HCT116 (cell line): ENCODE results near the gene ABHD2. TPM values are rescaled to one million over a fixed set of nuclear protein-coding genes. Genes with fewer than 3 reads are reported as not detected.

Experiments
- ATAC-seq: fragments of 200-7000 bp; cut with Tn5 transposase; 2 replicates; pipeline ENCODE4 v1.9.1; 2020; ENCODE audit warnings: mild to moderate bottlenecking, moderate library complexity
- BruUV-seq: library from RNA; stranded (reverse); fragments of 400-500 nt; replicated peaks from 2 replicates; lab custom pipeline; 2021; lab: Mats Ljungman, UMichigan
- CTCF ChIA-PET: fragments of 300-600 bp; sonication (Branson Sonifier 250); formaldehyde crosslinking; loops from one replicate; lab custom pipeline; 2021; ENCODE audit warnings: antibody characterized with exemption; lab: Charles Lee
- POLR2A ChIA-PET: fragments of 300-600, 350-600 bp; sonication (Branson Sonifier 250); formaldehyde crosslinking; loops from one replicate; lab custom pipeline; 2021; ENCODE audit warnings: antibody characterized with exemption; lab: Charles Lee
- RAD21 ChIA-PET, 2 experiments: fragments of 300-600 bp; sonication (Branson Sonifier 250); formaldehyde crosslinking; loops; one replicate each; lab custom pipeline; 2023; ENCODE audit warnings: low total read pairs in 2 of 2; ENCODE audit not compliant: uncharacterized antibody in 2 of 2, unreplicated experiment in 2 of 2, low non-redundant PET in 1 of 2; lab: Charles Lee
- DNase-seq: peaks from one replicate; pipeline ENCODE4 v3.0.0-alpha.2; 2010; ENCODE audit warnings: low read depth, low spot score
- H2AFZ ChIP-seq: fragments of 200-600 bp; shearing (Covaris generic), sonication (generic); 2 replicates; pipeline ENCODE4 v1.6.1; 2017; ENCODE audit warnings: low read depth, mixed run types, mixed read lengths, antibody characterized with exemption, low read length; ENCODE audit not compliant: poor library complexity, severe bottlenecking
- H3K27ac ChIP-seq: 2 replicates; pipeline ENCODE4 v1.5.1; 2012; ENCODE audit warnings: low read depth, low read length
- H3K27me3 ChIP-seq: fragments of 200-600 bp; sonication (generic); 2 replicates; pipeline ENCODE4 v1.6.1; 2016; ENCODE audit warnings: mixed run types, low read length, mixed read lengths; ENCODE audit not compliant: insufficient read depth
- H3K36me3 ChIP-seq, 2 experiments: fragments of 200-500 bp in 1 of 2; fragments of 200-600 bp in 1 of 2; sonication (Bioruptor generic) in 1 of 2; sonication (generic) in 1 of 2; 2 replicates each; pipeline versions ENCODE4 v1.5.1 to v1.6.1; 2014 to 2016; ENCODE audit warnings: low read length in 2 of 2, inconsistent platforms in 1 of 2, mixed read lengths in 1 of 2, mixed run types in 1 of 2; ENCODE audit not compliant: insufficient read depth in 2 of 2, control insufficient read depth in 1 of 2
- H3K4me1 ChIP-seq, 2 experiments: fragments of 200-600 bp in 1 of 2; sonication (generic) in 1 of 2; 2 replicates each; pipeline versions ENCODE4 v1.5.1 to v1.6.1; 2012 to 2017; ENCODE audit warnings: low read length in 2 of 2, inconsistent platforms in 1 of 2, mild to moderate bottlenecking in 1 of 2, mixed read lengths in 1 of 2, mixed run types in 1 of 2, moderate library complexity in 1 of 2; ENCODE audit not compliant: insufficient read depth in 2 of 2, control insufficient read depth in 1 of 2
- H3K4me2 ChIP-seq: fragments of 200-600 bp; sonication (generic); 2 replicates; pipeline ENCODE4 v1.6.1; 2017; ENCODE audit warnings: mixed run types, low read length, mixed read lengths
- H3K4me3 ChIP-seq, 2 experiments: fragments of 200-600 bp in 1 of 2; sonication (generic) in 1 of 2; replicated peaks in 1 of 2; 2 replicates each; pipeline ENCODE4 v1.5.1; 2011 to 2016; ENCODE audit warnings: low read length in 2 of 2, control low read depth in 1 of 2, low read depth in 1 of 2, mild to moderate bottlenecking in 1 of 2, mixed read lengths in 1 of 2, mixed run types in 1 of 2
- H3K79me2 ChIP-seq: fragments of 200-600 bp; sonication (generic); 2 replicates; pipeline ENCODE4 v1.6.1; 2017; ENCODE audit warnings: mild to moderate bottlenecking, mixed run types, low read length, moderate library complexity, mixed read lengths; ENCODE audit not compliant: insufficient read depth
- H3K9ac ChIP-seq: fragments of 200-600 bp; sonication (generic); 2 replicates; pipeline ENCODE4 v1.6.1; 2016; ENCODE audit warnings: low read length, mixed read lengths
- H3K9me2 ChIP-seq: fragments of 200-600 bp; sonication (generic), shearing (Covaris generic); 2 replicates; pipeline ENCODE4 v1.6.1; 2017; ENCODE audit warnings: mixed run types, mild to moderate bottlenecking, moderate library complexity; ENCODE audit not compliant: insufficient read depth
- H3K9me3 ChIP-seq, 2 experiments: fragments of 200-500 bp in 1 of 2; fragments of 200-600 bp in 1 of 2; sonication (Bioruptor generic) in 1 of 2; sonication (generic) in 1 of 2; 2 replicates each; pipeline ENCODE4 v1.6.1; 2014 to 2017; ENCODE audit warnings: low read length in 2 of 2, mixed read lengths in 2 of 2, inconsistent platforms in 1 of 2, low read depth in 1 of 2, mild to moderate bottlenecking in 1 of 2, mixed run types in 1 of 2, moderate library complexity in 1 of 2; ENCODE audit not compliant: control insufficient read depth in 1 of 2, insufficient read depth in 1 of 2
- H4K20me1 ChIP-seq: fragments of 200-600 bp; sonication (generic), shearing (Covaris generic); 2 replicates; pipeline ENCODE4 v1.6.1; 2017; ENCODE audit warnings: mixed run types, mild to moderate bottlenecking, moderate library complexity; ENCODE audit not compliant: insufficient read depth
- CBX3 ChIP-seq: IDR thresholded peaks from 2 replicates; pipeline ENCODE4 v1.6.1; 2012; ENCODE audit warnings: low read depth
- CEBPB ChIP-seq: IDR thresholded peaks from 2 replicates; pipeline ENCODE4 v1.6.1; 2012; ENCODE audit warnings: low read depth
- EGR1 ChIP-seq: IDR thresholded peaks from 2 replicates; pipeline ENCODE4 v1.6.1; 2012; ENCODE audit warnings: low read depth
- ELF1 ChIP-seq: IDR thresholded peaks from 2 replicates; pipeline ENCODE4 v1.6.1; 2012; ENCODE audit warnings: low read depth, borderline replicate concordance
- EZH2 ChIP-seq: fragments of 200-600 bp; sonication (generic); IDR thresholded peaks from 2 replicates; pipeline ENCODE4 v1.6.1; 2017; ENCODE audit warnings: antibody characterized with exemption, mixed run types
- EZH2phosphoT487 ChIP-seq: fragments of 200-600 bp; IDR thresholded peaks from 2 replicates; pipeline ENCODE4 v1.6.1; 2018; ENCODE audit warnings: antibody characterized with exemption, borderline replicate concordance
- FOSL1 ChIP-seq: IDR thresholded peaks from 2 replicates; pipeline ENCODE4 v1.6.1; 2012; ENCODE audit warnings: low read depth
- JUND ChIP-seq: IDR thresholded peaks from 2 replicates; pipeline ENCODE4 v1.6.1; 2012
- POLR2A ChIP-seq: IDR thresholded peaks from 2 replicates; pipeline ENCODE4 v1.7.0; 2011; ENCODE audit warnings: borderline replicate concordance; ENCODE audit not compliant: insufficient read depth, insufficient read length; ENCODE audit errors: extremely low read depth
- POLR2AphosphoS5 ChIP-seq: IDR thresholded peaks from 2 replicates; pipeline ENCODE4 v1.6.1; 2011; ENCODE audit warnings: mild to moderate bottlenecking, low read depth, low read length, moderate library complexity
- RAD21 ChIP-seq: IDR thresholded peaks from 2 replicates; pipeline ENCODE4 v1.6.1; 2012; ENCODE audit warnings: low read depth, mild to moderate bottlenecking
- SIN3A ChIP-seq: IDR thresholded peaks from 2 replicates; pipeline ENCODE4 v1.6.1; 2012; ENCODE audit warnings: low read depth
- SP1 ChIP-seq: IDR thresholded peaks from 2 replicates; pipeline ENCODE4 v1.6.1; 2012; ENCODE audit warnings: low read depth
- SRF ChIP-seq: IDR thresholded peaks from 2 replicates; pipeline ENCODE4 v1.6.1; 2012; ENCODE audit warnings: low read depth
- ZFX ChIP-seq: fragments of 450-650 bp; IDR thresholded peaks from 2 replicates; pipeline ENCODE4 v1.6.1; 2017
- ZNF274 ChIP-seq: fragments of 200-500 bp; sonication (Bioruptor generic); IDR thresholded peaks from 2 replicates; pipeline ENCODE4 v1.6.1; 2014; ENCODE audit warnings: mild to moderate bottlenecking, low read depth, low read length, inconsistent platforms
- intact Hi-C: fragments of 100-400 bp; cut with micrococcal nuclease; formaldehyde crosslinking; loops from 2 replicates; pipeline ENCODE4 v1.10.0; 2022
- total RNA-seq: library from RNA; stranded (reverse); gene quantifications from one replicate; pipeline ENCODE4 v1.2.1, GENCODE V29; 2021; ENCODE audit not compliant: unreplicated experiment
- TF ChIP-seq, protein P1 (sequence below): IDR thresholded peaks from 2 replicates; pipeline ENCODE4 v1.6.1; 2012
- TF ChIP-seq, protein P2 (sequence below): IDR thresholded peaks from 2 replicates; pipeline ENCODE4 v1.6.1; 2012; ENCODE audit warnings: low read depth

ABHD2 gene
- total RNA-seq, 1 experiment from 2014 or later = 40.8 TPM

DNA sequence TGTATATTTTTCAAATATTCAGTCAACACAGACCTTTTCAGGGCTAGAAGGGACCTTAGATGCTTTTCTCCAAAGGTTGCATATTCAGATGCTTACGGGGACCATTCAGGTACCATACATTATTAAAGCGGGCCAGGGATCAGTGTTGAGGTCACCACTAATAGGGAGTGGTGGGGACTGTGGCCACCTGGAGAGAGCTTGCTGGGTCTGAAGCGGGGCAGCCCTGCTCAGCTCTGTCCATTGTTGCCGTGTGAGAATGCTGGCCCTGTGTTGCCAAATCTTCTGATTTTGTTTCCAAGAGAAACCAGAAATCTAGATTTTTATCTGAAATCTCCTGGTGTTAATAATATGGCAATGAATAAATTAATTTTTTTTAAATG is 23.7 kb downstream of the ABHD2 start:
- Histone ChIP-seq H3K27ac (no peak overlapping the region), H3K9me2 (no peaks in the 10 kb centered on the region), H3K4me3 (no peak overlapping the region), H3K36me3 (no peaks in the 10 kb centered on the region), H4K20me1 (no peaks in the 10 kb centered on the region; the same call in 1 of the 2 replicates), H3K4me1 (peaks cover 24 to 44% of the 10 kb centered on the region in 2 experiments), H3K4me2 (peak overlapping the region; percentile 67), H3K9ac (no peak overlapping the region), H3K27me3 (no peaks in the 10 kb centered on the region), H3K79me2 (no peaks in the 10 kb centered on the region), H2AFZ (no peak overlapping the region), H3K9me3 (no peaks in the 10 kb centered on the region)
- ATAC-seq = peak; percentile 76
- CTCF ChIA-PET = interaction anchor here (1.1 to 1.5 kb wide), 3 partner anchors 16 to 24 kb away, joined by 3 to 8 read pairs (median 3); partner anchors contain the start of gene ABHD2
- POLR2A ChIA-PET = interaction anchor here (1.4 kb wide), 1 partner anchor 18 kb away, joined by 3 read pairs; no protein-coding TSS in a partner anchor
- no TSS peak for BruUV-seq
- no peak for DNase-seq
- RAD21 ChIA-PET = no interaction called here
- intact Hi-C loops = no loop called here
- TF ChIP-seq JUND (no peak), SIN3A (no peak)

DNA sequence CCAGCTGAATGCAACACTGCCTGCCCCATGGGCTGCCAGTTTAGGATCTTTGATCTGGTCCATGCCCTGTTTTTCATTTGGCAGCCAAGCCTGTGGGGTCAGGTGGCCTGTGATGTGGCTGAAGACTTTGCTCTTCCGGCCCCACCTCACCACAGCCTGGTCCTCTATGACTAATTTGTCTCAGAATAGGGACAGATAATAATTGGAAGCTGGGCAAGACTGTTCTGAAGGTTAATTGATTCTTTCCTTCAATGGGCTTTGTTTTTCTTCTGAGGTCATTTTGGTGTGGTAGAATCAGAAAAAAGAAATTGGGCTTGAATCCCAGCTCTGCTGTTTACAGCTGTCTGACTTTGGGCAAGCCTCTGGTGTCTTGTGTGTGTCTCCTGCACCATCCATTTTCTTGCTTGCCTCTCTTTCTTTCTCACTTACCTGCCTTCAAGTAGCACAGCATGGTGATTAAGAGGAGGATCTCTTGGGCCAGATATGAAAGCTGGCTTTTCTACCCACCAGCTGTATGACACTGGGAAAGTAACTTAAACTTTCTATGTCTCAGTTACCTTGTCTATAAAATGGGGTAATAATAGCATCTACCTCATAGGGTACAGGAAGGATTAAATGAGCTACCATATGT is 24.2 kb downstream of the ABHD2 start:
- H3K4me3 ChIP-seq = 0 out of 4 replicates have a peak overlapping the region, but pooled peaks of 1 of the 2 experiments have one; percentile 7
- no peaks in the 10 kb centered on the region for H3K36me3 ChIP-seq
- 0 out of 2 replicates have a peak overlapping the region, but pooled peaks have one; percentile 5 for H3K9ac ChIP-seq
- intact Hi-C loops = no loop called here
- no peaks in the 10 kb centered on the region for H3K79me2 ChIP-seq
- H3K27me3 ChIP-seq = no peaks in the 10 kb centered on the region
- peak overlapping the region; percentile 67 for H3K4me2 ChIP-seq
- H2AFZ ChIP-seq = no peak overlapping the region
- no peaks in the 10 kb centered on the region; the same call in 1 of the 2 replicates for H4K20me1 ChIP-seq
- RAD21 ChIA-PET = no interaction called here
- peaks cover 24 to 42% of the 10 kb centered on the region in 2 experiments for H3K4me1 ChIP-seq
- no peaks in the 10 kb centered on the region for H3K9me2 ChIP-seq
- CTCF ChIA-PET = interaction anchor here (1.1 to 1.5 kb wide), 4 partner anchors 15 to 59 kb away, joined by 3 to 8 read pairs (median 4); no protein-coding TSS in a partner anchor
- peak overlapping the region; percentile 44 for H3K27ac ChIP-seq
- ATAC-seq (peak; percentile 96), DNase-seq (peak; percentile 72)
- H3K9me3 ChIP-seq = no peaks in the 10 kb centered on the region
- BruUV-seq = no TSS peak
- POLR2A ChIA-PET = interaction anchor here (1.0 to 1.4 kb wide), 2 partner anchors 11 to 17 kb away, joined by 3 to 4 read pairs; no protein-coding TSS in a partner anchor
- TF ChIP-seq, protein P1, sequence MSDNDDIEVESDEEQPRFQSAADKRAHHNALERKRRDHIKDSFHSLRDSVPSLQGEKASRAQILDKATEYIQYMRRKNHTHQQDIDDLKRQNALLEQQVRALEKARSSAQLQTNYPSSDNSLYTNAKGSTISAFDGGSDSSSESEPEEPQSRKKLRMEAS = peak; percentile 41; the same call in 1 of the 2 replicates
- no peak for TF ChIP-seq CBX3
- TF ChIP-seq POLR2AphosphoS5 = peak; percentile 25; the same call in 1 of the 2 replicates
- TF ChIP-seq SRF = peak; percentile 49; the same call in 1 of the 2 replicates
- TF ChIP-seq EGR1 = no peak
- no peak for TF ChIP-seq EZH2phosphoT487
- TF ChIP-seq FOSL1 = peak; percentile 76
- peak; percentile 75 for TF ChIP-seq SIN3A
- TF ChIP-seq EZH2 = no peak
- no peak; the same call in 1 of the 2 replicates for TF ChIP-seq ELF1
- TF ChIP-seq, protein P2, sequence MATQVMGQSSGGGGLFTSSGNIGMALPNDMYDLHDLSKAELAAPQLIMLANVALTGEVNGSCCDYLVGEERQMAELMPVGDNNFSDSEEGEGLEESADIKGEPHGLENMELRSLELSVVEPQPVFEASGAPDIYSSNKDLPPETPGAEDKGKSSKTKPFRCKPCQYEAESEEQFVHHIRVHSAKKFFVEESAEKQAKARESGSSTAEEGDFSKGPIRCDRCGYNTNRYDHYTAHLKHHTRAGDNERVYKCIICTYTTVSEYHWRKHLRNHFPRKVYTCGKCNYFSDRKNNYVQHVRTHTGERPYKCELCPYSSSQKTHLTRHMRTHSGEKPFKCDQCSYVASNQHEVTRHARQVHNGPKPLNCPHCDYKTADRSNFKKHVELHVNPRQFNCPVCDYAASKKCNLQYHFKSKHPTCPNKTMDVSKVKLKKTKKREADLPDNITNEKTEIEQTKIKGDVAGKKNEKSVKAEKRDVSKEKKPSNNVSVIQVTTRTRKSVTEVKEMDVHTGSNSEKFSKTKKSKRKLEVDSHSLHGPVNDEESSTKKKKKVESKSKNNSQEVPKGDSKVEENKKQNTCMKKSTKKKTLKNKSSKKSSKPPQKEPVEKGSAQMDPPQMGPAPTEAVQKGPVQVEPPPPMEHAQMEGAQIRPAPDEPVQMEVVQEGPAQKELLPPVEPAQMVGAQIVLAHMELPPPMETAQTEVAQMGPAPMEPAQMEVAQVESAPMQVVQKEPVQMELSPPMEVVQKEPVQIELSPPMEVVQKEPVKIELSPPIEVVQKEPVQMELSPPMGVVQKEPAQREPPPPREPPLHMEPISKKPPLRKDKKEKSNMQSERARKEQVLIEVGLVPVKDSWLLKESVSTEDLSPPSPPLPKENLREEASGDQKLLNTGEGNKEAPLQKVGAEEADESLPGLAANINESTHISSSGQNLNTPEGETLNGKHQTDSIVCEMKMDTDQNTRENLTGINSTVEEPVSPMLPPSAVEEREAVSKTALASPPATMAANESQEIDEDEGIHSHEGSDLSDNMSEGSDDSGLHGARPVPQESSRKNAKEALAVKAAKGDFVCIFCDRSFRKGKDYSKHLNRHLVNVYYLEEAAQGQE = no peak
- TF ChIP-seq ZFX = no peak
- TF ChIP-seq JUND = peak; percentile 78
- peak; percentile 90 for TF ChIP-seq SP1
- TF ChIP-seq ZNF274 = no peak
- TF ChIP-seq RAD21 = no peak
- TF ChIP-seq CEBPB = peak; percentile 38; the same call in 1 of the 2 replicates
- no peak for TF ChIP-seq POLR2A
